Vagina (tissue), 2 donors: ENCODE measurements around the gene BTNL9. TPM values are rescaled to one million over a fixed set of nuclear protein-coding genes. Genes with fewer than 3 reads are reported as not detected.

Source experiments
- DNase-seq, 2 donors: peaks; one replicate each; pipeline ENCODE4 v3.0.0-alpha.2; 2017; ENCODE audit errors: extremely low spot score in 2 of 2
- H3K27ac ChIP-seq: fragments of 200-600 bp; sonication (generic); one replicate; pipeline ENCODE4 v1.5.1; 2019
- H3K27me3 ChIP-seq: fragments of 200-600 bp; sonication (generic); one replicate; pipeline ENCODE4 v1.5.1; 2019
- H3K36me3 ChIP-seq, 2 donors: fragments of 200-600 bp; sonication (generic); one replicate each; pipeline ENCODE4 v1.5.1; 2017 to 2019
- H3K4me1 ChIP-seq: fragments of 200-600 bp; sonication (generic); one replicate; pipeline ENCODE4 v1.5.1; 2019
- H3K4me3 ChIP-seq, 2 donors: fragments of 200-600 bp; sonication (generic); 1 replicate in 1 of 2; 2 replicates in 1 of 2; pipeline ENCODE4 v1.5.1; 2016 to 2019
- H3K9me3 ChIP-seq: fragments of 200-600 bp; sonication (generic); one replicate; pipeline ENCODE4 v1.5.1; 2019
- POLR2A ChIP-seq, 2 donors: fragments of 450-650 bp; IDR thresholded peaks; one replicate each; pipeline ENCODE4 v1.6.1; 2017; ENCODE audit warnings: antibody characterized with exemption in 2 of 2, mild to moderate bottlenecking in 2 of 2, moderate library complexity in 2 of 2
- POLR2AphosphoS5 ChIP-seq, 2 donors: sonication (generic); formaldehyde crosslinking; IDR thresholded peaks; one replicate each; pipeline ENCODE4 v1.9.0; 2017; ENCODE audit warnings: antibody characterized with exemption in 2 of 2, mild to moderate bottlenecking in 2 of 2, low read depth in 1 of 2; ENCODE audit not compliant: insufficient read depth in 1 of 2
- intact Hi-C: fragments of 100-400 bp; cut with DNase I; formaldehyde crosslinking; loops from one replicate; pipeline ENCODE4 v1.15.1; 2023
- total RNA-seq: library from RNA; depleted of rRNA; stranded (reverse); fragments of >200 nt; gene quantifications from one replicate; pipeline ENCODE4 v1.2.3, GENCODE V29; 2016
- TF ChIP-seq, protein P1 (sequence below), 3 experiments: fragments of 450-650 bp in 2 of 3; fragments of 200-600 bp in 1 of 3; sonication (generic) in 1 of 3; IDR thresholded peaks; one replicate each; pipeline ENCODE4 v1.5.1; 2017 to 2019; ENCODE audit warnings: antibody characterized with exemption in 3 of 3, mild to moderate bottlenecking in 2 of 3, moderate library complexity in 2 of 3

The BTNL9 gene
- total RNA-seq, 1 donor from 2014 or later, result 34.1 TPM

GRCh38 chr5:181031716-181032115 is 8.3 kb upstream of the BTNL9 start:
- Histone ChIP-seq H3K36me3 (no peaks in the 10 kb centered on the region), H3K27ac (no peak overlapping the region), H3K9me3 (no peaks in the 10 kb centered on the region), H3K4me3 (no peak overlapping the region), H3K4me1 (no peaks in the 10 kb centered on the region), H3K27me3 (no peaks in the 10 kb centered on the region)
- intact Hi-C loops, result no loop called here
- DNase-seq, result no peak
- TF ChIP-seq POLR2A (IDR thresholded peaks at IDR 0.05) (no peak), POLR2AphosphoS5 (IDR thresholded peaks at IDR 0.05; ENCODE audit: insufficient read depth in 1 of 2, low read depth in 1 of 2) (no peak)
- TF ChIP-seq, protein P1, sequence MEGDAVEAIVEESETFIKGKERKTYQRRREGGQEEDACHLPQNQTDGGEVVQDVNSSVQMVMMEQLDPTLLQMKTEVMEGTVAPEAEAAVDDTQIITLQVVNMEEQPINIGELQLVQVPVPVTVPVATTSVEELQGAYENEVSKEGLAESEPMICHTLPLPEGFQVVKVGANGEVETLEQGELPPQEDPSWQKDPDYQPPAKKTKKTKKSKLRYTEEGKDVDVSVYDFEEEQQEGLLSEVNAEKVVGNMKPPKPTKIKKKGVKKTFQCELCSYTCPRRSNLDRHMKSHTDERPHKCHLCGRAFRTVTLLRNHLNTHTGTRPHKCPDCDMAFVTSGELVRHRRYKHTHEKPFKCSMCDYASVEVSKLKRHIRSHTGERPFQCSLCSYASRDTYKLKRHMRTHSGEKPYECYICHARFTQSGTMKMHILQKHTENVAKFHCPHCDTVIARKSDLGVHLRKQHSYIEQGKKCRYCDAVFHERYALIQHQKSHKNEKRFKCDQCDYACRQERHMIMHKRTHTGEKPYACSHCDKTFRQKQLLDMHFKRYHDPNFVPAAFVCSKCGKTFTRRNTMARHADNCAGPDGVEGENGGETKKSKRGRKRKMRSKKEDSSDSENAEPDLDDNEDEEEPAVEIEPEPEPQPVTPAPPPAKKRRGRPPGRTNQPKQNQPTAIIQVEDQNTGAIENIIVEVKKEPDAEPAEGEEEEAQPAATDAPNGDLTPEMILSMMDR (IDR thresholded peaks at IDR 0.05), result no peak

DNA sequence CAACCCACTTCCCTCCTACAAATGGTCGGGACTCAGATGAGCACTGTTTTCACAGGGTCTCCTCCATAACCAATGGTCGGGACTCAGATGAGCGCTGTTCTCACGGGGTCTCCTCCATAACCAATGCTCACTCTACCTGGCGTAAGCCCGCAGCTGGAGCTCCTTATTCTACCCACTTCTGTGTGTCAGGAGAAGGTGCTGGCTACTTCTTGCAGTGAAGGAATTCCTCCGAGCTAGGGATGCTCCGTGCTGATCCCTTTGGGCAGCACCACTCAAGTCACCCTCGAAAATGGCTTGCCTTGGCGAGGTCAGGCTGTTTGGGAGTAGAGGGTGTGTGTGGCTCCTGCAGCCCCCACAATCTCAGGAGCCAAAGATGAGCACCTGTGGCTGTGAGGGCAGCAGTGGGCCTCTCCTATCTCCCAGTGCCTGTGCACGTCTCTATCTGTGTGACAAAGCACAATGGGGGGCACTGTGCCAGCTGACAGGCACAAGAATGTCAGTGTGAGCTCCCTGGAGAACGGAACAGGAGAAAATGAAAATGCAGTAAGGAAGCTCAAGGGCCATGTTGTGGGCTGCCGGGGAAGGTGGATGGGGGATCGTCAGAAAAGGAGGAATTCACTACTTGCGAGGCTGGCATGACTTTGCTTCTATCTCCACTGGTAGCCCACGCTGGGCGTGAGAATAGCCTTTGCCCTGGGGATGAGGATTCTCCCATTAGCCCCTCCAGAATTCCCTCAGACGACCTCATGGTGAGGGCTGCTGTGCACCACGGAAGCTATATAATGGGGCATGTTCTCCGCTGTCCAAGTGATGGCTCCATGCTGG is 3.9 kb upstream of the BTNL9 start:
- DNase-seq, result no peak

GRCh38 chr5:181036816-181037364 is 3.2 kb upstream of the BTNL9 start:
- no peak for TF ChIP-seq POLR2AphosphoS5 (IDR thresholded peaks at IDR 0.05; ENCODE audit: insufficient read depth in 1 of 2, low read depth in 1 of 2)
- TF ChIP-seq, protein P1 (IDR thresholded peaks at IDR 0.05), result no peak
- no peak for TF ChIP-seq POLR2A (IDR thresholded peaks at IDR 0.05)
- intact Hi-C loops, result no loop called here
- H3K27me3 ChIP-seq, result no peaks in the 10 kb centered on the region
- H3K9me3 ChIP-seq, result no peaks in the 10 kb centered on the region
- no peak overlapping the region for H3K4me3 ChIP-seq
- H3K27ac ChIP-seq, result no peak overlapping the region
- no peak for DNase-seq
- no peaks in the 10 kb centered on the region for H3K36me3 ChIP-seq
- no peaks in the 10 kb centered on the region for H3K4me1 ChIP-seq

More for the DNA sequence above, 3.9 kb upstream of the BTNL9 start:
- no peaks in the 10 kb centered on the region for H3K27me3 ChIP-seq
- intact Hi-C loops, result no loop called here
- TF ChIP-seq, protein P1 (IDR thresholded peaks at IDR 0.05), result no peak
- TF ChIP-seq POLR2A (IDR thresholded peaks at IDR 0.05) (no peak), POLR2AphosphoS5 (IDR thresholded peaks at IDR 0.05; ENCODE audit: insufficient read depth in 1 of 2, low read depth in 1 of 2) (no peak)
- H3K4me1 ChIP-seq, result no peaks in the 10 kb centered on the region
- H3K36me3 ChIP-seq, result no peaks in the 10 kb centered on the region
- no peak overlapping the region for H3K27ac ChIP-seq
- H3K9me3 ChIP-seq, result no peaks in the 10 kb centered on the region
- no peak overlapping the region for H3K4me3 ChIP-seq

DNA sequence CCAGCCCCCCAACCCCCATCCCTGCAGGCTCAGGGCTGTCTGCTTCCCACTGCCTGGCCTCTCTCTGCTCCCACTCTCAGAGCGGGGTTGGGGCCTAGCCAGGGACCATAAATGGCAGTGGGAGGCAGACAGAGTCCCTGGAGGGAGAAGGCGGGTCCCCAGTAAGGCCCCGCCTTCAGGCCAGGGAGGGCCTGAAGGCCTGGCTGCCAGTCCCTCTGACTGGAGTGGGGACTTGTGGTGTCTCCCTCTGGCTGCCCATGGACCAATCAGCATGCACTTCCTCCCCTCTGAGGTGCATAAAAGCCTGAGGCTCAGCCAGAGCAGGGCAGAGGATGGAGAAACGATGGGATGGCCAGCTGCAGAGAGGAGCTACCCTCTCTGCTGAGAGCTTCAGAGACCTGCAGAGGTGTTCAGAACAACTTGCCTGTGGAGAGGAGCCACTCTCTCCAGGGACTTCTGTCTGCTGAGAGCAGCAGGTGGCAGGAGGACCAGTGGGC is 2.7 kb upstream of the BTNL9 start:
- Histone ChIP-seq H3K4me1 (no peaks in the 10 kb centered on the region), H3K9me3 (no peaks in the 10 kb centered on the region), H3K27ac (no peak overlapping the region), H3K36me3 (no peaks in the 10 kb centered on the region), H3K4me3 (no peak overlapping the region), H3K27me3 (no peaks in the 10 kb centered on the region)
- intact Hi-C loops, result no loop called here
- TF ChIP-seq, protein P1 (IDR thresholded peaks at IDR 0.05), result no peak
- no peak for TF ChIP-seq POLR2AphosphoS5 (IDR thresholded peaks at IDR 0.05; ENCODE audit: insufficient read depth in 1 of 2, low read depth in 1 of 2)
- no peak for TF ChIP-seq POLR2A (IDR thresholded peaks at IDR 0.05)
- no peak for DNase-seq

DNA sequence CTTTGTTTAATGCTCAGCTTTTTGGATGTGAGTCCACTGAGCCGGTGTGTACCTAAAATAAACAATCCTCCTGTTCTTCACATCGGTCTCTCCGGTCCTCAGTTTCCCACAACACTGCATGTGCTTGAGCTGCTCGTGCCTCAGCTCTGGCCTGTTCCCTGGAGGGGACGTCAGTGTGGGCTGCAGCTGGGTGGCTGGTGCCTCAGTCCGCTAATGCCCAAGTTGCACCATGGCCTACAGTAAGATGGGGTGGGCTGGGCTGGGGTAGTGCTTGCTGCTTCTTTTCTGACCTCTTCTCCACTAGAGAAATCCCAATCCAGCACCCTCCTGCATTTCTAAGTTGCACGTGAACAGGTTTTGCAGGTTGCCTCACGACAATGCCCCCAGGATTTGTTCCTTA is 595 bp upstream of the BTNL9 start:
- no peak for DNase-seq

More for the DNA sequence above, 595 bp upstream of the BTNL9 start:
- H3K27me3 ChIP-seq, result no peaks in the 10 kb centered on the region
- TF ChIP-seq POLR2AphosphoS5 (IDR thresholded peaks at IDR 0.05; ENCODE audit: insufficient read depth in 1 of 2, low read depth in 1 of 2) (no peak), POLR2A (IDR thresholded peaks at IDR 0.05) (no peak)
- TF ChIP-seq, protein P1 (IDR thresholded peaks at IDR 0.05), result no peak
- no peak overlapping the region for H3K27ac ChIP-seq
- H3K4me1 ChIP-seq, result no peaks in the 10 kb centered on the region
- intact Hi-C loops, result no loop called here
- H3K36me3 ChIP-seq, result no peaks in the 10 kb centered on the region
- no peak overlapping the region for H3K4me3 ChIP-seq
- no peaks in the 10 kb centered on the region for H3K9me3 ChIP-seq
